K562 (cell line): ENCODE data around the gene ARL5C. TPM values are rescaled to one million over a fixed set of nuclear protein-coding genes. Genes with fewer than 3 reads are reported as not detected.

Source experiments
- CREM ChIP-seq: IDR thresholded peaks from 2 replicates; pipeline ENCODE4 v1.6.1; 2014; ENCODE audit warnings: antibody characterized with exemption, low read depth
- EGR1 ChIP-seq: fragments of 450-650 bp; conservative IDR thresholded peaks from 2 replicates; pipeline ENCODE4 v1.6.1; 2017; ENCODE audit warnings: mild to moderate bottlenecking
- ELF2 ChIP-seq: fragments of 250-450 bp; sonication (Bioruptor Pico); IDR thresholded peaks from 2 replicates; pipeline ENCODE4 v1.5.0; 2021; ENCODE audit warnings: mild to moderate bottlenecking
- HNRNPK ChIP-seq: fragments of 200-400 bp; formaldehyde crosslinking; IDR thresholded peaks from one replicate; pipeline ENCODE4 v1.6.1; 2018; ENCODE audit warnings: mild to moderate bottlenecking, low read depth, low read length; ENCODE audit not compliant: poor library complexity, severe bottlenecking
- KAT2B ChIP-seq: IDR thresholded peaks from one replicate; pipeline ENCODE4 v1.6.1; 2012; ENCODE audit warnings: low read depth, mild to moderate bottlenecking, control low read depth, inconsistent platforms, low read length, moderate library complexity
- MCM2 ChIP-seq: fragments of 450-650 bp; IDR thresholded peaks from 2 replicates; pipeline ENCODE4 v1.6.1; 2017; ENCODE audit warnings: low read depth, mild to moderate bottlenecking
- NFIC ChIP-seq: fragments of 450-650 bp; IDR thresholded peaks from 2 replicates; pipeline ENCODE4 v1.6.1; 2017; ENCODE audit warnings: mild to moderate bottlenecking, inconsistent platforms
- PHF8 ChIP-seq: fragments of 200-600 bp; sonication (generic); IDR thresholded peaks from 2 replicates; pipeline ENCODE4 v1.6.1; 2012; ENCODE audit warnings: mixed run types, mild to moderate bottlenecking, inconsistent platforms, low read length, moderate library complexity, borderline replicate concordance
- TAF1 ChIP-seq: IDR thresholded peaks from 2 replicates; pipeline ENCODE4 v1.6.1; 2011; ENCODE audit warnings: mild to moderate bottlenecking, low read length, moderate library complexity; ENCODE audit not compliant: insufficient read depth, control insufficient read depth, severe bottlenecking; ENCODE audit errors: extremely low read depth
- THAP12 ChIP-seq: fragments of 250-450 bp; sonication (Bioruptor Pico); IDR thresholded peaks from 2 replicates; pipeline ENCODE4 v1.9.0; 2021; ENCODE audit warnings: mild to moderate bottlenecking, inconsistent platforms
- VEZF1 ChIP-seq: fragments of 200-800 bp; sonication (Bioruptor generic); IDR thresholded peaks from 2 replicates; pipeline ENCODE4 v1.6.1; 2017; ENCODE audit warnings: missing genetic modification characterization, missing compliant biosample characterization
- ZNF134 ChIP-seq: fragments of 250-450 bp; sonication (Bioruptor Pico); conservative IDR thresholded peaks from 2 replicates; pipeline ENCODE4 v1.4.0; 2020
- ZNF165 ChIP-seq: fragments of 250-450 bp; sonication (Bioruptor Pico); IDR thresholded peaks from 2 replicates; pipeline ENCODE4 v1.4.0; 2020; ENCODE audit warnings: borderline replicate concordance
- ZNF212 ChIP-seq: fragments of 450-650 bp; formaldehyde crosslinking; IDR thresholded peaks from 2 replicates; pipeline ENCODE4 v1.4.0; 2020; ENCODE audit warnings: mild to moderate bottlenecking
- polyA plus RNA-seq, 8 experiments: library from polyadenylated mRNA; depleted of rRNA in 4 of 8; stranded (reverse) in 5 of 8; unstranded in 3 of 8; fragments of >200 nt; fragmentation: Nextera tagmentation in 2 of 8; fragmentation: Illumina TruSeq in 1 of 8; extraction: Ambion mirVana in 2 of 8; extraction: Trizol in 1 of 8; gene quantifications; 2 replicates each; pipeline versions ENCODE4 v1.2.1 to v1.2.3, GENCODE V29; 2011 to 2014; ENCODE audit warnings: inconsistent platforms in 1 of 8, missing spikeins in 1 of 8
- total RNA-seq, 7 experiments: library from RNA; depleted of rRNA in 6 of 7; stranded (reverse); fragments of >200 nt in 6 of 7; fragmentation: Illumina TruSeq in 2 of 7; extraction: Trizol in 2 of 7; gene quantifications; 2 replicates each; pipeline versions ENCODE4 v1.2.1 to v1.2.3, GENCODE V29; 2011 to 2021; ENCODE audit warnings: low replicate concordance in 1 of 7
- TF ChIP-seq, protein P1 (sequence below): fragments of 250-450 bp; sonication (Bioruptor Pico); IDR thresholded peaks from 2 replicates; pipeline ENCODE4 v1.4.0; 2020; ENCODE audit warnings: borderline replicate concordance

Gene ARL5C
- total and polyA plus RNA-seq, 9 of the 15 experiments (the other 6 are each of a cell fraction or from before 2014, with no cell fraction given) = not detected

DNA sequence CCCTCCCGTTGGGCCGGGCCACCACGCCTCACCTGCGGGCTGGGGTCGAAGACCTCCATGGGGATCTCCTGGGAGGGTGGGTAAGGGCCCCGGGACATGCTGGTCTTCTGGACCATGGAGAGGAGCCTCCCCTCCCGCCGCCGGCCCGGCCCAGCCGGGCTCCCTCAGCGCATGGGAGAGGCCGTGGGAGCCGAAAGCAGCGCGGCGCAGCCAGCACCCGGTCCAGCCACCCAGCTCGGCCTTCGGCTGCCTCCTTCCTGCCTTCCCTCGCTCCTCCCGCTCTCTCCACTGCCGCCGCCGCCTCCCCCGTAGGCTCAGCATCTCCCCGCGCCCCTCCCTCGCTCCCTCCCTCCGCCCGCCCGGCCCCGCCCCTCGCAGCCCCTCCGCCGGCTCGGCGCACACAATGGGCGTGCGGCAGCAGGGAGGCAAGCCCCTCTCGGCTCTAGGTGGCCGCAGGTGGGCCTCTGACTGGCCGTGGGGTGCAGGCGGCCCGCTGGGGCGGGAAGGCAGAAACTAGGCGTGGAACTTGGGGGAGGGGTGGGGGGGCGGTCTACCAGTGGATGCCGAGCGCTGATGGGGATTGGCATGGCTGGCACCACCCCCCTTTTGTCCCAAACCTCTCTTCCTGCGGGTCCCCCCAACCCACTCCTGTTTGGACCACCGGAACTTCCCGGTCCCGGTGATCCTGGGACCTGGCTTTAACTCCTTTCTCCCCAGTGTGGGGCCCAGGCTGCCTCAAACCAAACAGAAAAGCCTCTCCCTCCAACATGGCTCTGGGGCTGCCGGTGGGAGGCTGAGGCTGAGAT lies 31.6 kb upstream of the ARL5C start, which contains the start of gene CACNB1 (continued):
- peak; percentile 52; the same call in 1 of the 2 replicates for TF ChIP-seq THAP12 (CRISPR knock-in tag)
- TF ChIP-seq EGR1 = peak; percentile 15; the same call in 1 of the 2 replicates
- no peak for TF ChIP-seq ZNF134 (CRISPR knock-in tag)
- peak; percentile 13; the same call in 1 of the 2 replicates for TF ChIP-seq NFIC
- TF ChIP-seq MCM2 = no peak
- TF ChIP-seq CREM = peak; percentile 54
- TF ChIP-seq, protein P1, sequence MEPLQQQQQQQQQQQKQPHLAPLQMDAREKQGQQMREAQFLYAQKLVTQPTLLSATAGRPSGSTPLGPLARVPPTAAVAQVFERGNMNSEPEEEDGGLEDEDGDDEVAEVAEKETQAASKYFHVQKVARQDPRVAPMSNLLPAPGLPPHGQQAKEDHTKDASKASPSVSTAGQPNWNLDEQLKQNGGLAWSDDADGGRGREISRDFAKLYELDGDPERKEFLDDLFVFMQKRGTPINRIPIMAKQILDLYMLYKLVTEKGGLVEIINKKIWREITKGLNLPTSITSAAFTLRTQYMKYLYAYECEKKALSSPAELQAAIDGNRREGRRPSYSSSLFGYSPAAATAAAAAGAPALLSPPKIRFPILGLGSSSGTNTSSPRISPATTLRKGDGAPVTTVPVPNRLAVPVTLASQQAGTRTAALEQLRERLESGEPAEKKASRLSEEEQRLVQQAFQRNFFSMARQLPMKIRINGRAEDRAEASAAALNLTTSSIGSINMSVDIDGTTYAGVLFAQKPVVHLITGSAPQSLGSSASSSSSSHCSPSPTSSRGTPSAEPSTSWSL = no peak
- TF ChIP-seq TAF1 = peak; percentile 36
- no peak for TF ChIP-seq HNRNPK
- no peak for TF ChIP-seq KAT2B
- peak; percentile 56; the same call in 1 of the 2 replicates for TF ChIP-seq PHF8
- no peak for TF ChIP-seq ZNF212
- TF ChIP-seq ZNF165 (CRISPR knock-in tag) = no peak
- peak; percentile 92 for TF ChIP-seq VEZF1
- TF ChIP-seq ELF2 (CRISPR knock-in tag) = no peak
